AG10803 (cell line): ENCODE results near the gene RAB27A.
A peak's percentile ranks its signal among the peaks of the same experiment; 100 is the strongest.

Experiments used
- DNase-seq: peaks from one replicate; pipeline ENCODE4 v3.0.0; 2010; ENCODE audit warnings: low read depth
- H3K4me3 ChIP-seq: 2 replicates; pipeline ENCODE4 v1.5.1; 2011; ENCODE audit warnings: mild to moderate bottlenecking, low read length, control low read depth
- CTCF ChIP-seq: conservative IDR thresholded peaks from 2 replicates; pipeline ENCODE4 v1.5.1; 2011; ENCODE audit warnings: mild to moderate bottlenecking, low read length, control low read depth, inconsistent platforms

The RAB27A gene

GRCh38 chr15:55170361-55170760, 119.3 kb downstream of the RAB27A start:
- no peak for TF ChIP-seq CTCF
- DNase-seq: no peak
- H3K4me3 ChIP-seq: no peak overlapping the region

- TF ChIP-seq CTCF: peak; percentile 84
- H3K4me3 ChIP-seq: no peak overlapping the region
- peak; percentile 57 for DNase-seq
These were observed 121.2 kb downstream of the RAB27A start for GRCh38 chr15:55168350-55168974.

- no peak for DNase-seq
- TF ChIP-seq CTCF: no peak
- no peak overlapping the region for H3K4me3 ChIP-seq
These were observed 125.3 kb downstream of the RAB27A start for GRCh38 chr15:55164284-55164683.
